Activated T-helper 9 cell treated with anti-CD3 and anti-CD28 coated beads, Interleukin-2, amount 50 U/mL, for 16 hours (primary cell): ENCODE measurements around the gene EPHB2.
"Not testable (repeated sequence)": the region's sequence is repeated elsewhere in the genome, so short reads cannot be mapped to it uniquely, and the experiment has no call there.

ENCODE experiments used
- DNase-seq: peaks from one replicate; pipeline ENCODE4 v3.0.0-alpha.2; 2020; ENCODE audit warnings: low read depth

EPHB2 gene

GRCh38 chr1:22838965-22839364 is 128.3 kb downstream of the EPHB2 start:
- no peak for DNase-seq

DNA sequence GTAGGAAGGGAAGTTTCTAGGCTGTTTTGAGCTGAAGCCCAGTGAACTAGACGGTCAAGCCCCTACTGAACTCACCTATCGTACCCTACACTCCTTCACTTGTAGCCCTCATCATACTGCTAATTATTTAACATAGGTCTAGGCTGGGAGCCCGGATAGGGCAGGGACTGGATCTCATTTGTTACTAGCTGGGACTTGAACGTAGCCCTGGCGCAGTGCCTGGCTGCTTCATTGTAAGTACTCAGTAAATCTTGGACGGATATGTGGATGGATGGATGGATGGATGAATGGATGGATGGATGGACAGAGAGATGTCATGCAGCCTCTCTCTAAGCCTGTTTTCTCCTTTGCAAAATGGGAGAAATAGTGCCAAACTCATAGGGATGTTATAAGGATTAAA is 129.2 kb downstream of the EPHB2 start:
- DNase-seq: no peak

DNA sequence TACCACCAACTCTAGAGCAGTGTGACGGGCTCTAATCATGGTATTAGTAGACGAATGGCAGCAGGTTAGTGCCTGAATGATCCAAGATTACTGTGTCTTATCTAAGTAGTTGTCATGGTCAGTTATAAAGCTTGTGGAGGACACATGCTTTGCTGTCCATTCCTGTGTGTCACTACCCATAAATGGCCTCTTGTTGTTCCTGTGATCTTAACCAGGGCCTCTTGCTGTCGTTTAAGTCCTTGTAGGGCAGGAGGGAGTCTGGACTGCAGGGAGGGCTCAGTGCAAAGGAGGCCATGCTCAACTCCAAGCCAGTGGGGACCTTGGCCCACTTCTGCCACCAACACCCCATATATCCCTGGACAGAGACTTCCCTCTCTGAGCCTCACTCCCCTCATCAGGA is 130.5 kb downstream of the EPHB2 start:
- no peak for DNase-seq

GRCh38 chr1:22841860-22842281 is 131.2 kb downstream of the EPHB2 start:
- DNase-seq: no peak

GRCh38 chr1:22843441-22844183 is 133.0 kb downstream of the EPHB2 start:
- not testable (repeated sequence) for DNase-seq

- no peak for DNase-seq
These were observed 134.0 kb downstream of the EPHB2 start for GRCh38 chr1:22844621-22845020.

DNA sequence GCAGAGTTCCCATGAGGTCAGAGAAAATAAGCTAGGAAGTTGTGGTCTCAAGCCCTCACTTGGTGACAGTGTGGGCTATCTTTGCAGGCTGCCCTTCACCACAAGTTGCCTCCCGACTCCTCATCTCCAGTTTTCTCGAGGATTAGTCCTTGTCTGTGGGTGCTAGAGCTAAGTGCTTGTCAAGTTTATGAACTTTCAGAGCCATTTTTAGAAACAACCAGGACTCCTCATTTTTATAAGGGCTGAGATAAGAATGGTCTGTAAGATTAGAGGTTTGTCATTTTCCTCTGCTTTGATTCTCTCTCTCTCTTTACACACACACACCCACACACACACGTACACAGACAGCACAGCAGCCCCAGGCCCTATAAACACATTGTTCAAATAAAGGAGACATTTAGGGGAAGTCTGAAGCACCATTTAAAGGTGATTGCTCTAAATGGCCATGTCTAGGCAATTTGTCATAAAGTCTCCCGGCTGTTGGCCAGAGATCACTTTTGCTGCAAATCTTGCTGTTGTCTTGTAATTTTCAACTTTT is 134.8 kb downstream of the EPHB2 start:
- no peak for DNase-seq

GRCh38 chr1:22846458-22846857 is 135.8 kb downstream of the EPHB2 start:
- no peak for DNase-seq

GRCh38 chr1:22847249-22847648 is 136.6 kb downstream of the EPHB2 start:
- DNase-seq: no peak

GRCh38 chr1:22847709-22848108 is 137.1 kb downstream of the EPHB2 start:
- DNase-seq: no peak

GRCh38 chr1:22848405-22848804 is 137.8 kb downstream of the EPHB2 start:
- no peak for DNase-seq

DNA sequence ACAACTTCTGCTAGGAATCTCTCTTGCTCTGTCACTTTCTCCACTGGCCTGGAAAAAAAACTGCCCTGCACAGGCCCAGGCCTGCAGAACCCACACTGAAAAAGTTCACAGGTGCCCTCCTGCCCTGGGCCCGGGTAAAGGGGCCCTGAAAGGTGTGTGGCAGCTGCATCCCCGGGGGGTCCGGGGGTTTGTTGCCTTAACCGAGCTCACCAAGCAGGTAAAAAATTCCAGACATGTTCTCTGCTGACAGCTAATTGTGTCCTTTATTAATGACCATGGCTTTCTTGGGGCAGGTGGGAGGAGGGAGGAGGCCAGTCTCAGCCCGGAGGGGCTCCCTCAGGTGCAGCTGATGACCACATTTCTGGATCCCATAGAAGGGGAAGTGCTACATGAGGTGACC is 139.1 kb downstream of the EPHB2 start:
- no peak for DNase-seq

DNA sequence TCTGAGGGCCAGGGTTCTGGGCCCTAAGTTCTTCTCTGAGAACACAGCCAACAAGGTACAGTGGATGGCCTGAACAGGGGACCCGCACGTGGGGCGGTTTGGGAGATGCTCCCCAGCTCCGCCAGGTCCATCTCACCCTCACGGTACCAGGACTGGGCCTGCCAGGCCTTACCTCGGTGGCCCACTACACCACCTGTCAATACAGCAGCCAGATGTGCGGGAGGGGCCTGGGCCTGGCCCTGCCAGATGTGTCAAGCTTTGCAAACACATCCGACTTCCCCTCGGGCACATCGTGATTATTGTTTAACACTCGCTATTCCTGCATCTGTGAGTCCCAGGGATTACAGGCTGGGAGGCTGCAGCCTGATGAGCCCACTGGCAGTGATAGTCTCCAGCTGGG is 139.6 kb downstream of the EPHB2 start:
- no peak for DNase-seq

DNA sequence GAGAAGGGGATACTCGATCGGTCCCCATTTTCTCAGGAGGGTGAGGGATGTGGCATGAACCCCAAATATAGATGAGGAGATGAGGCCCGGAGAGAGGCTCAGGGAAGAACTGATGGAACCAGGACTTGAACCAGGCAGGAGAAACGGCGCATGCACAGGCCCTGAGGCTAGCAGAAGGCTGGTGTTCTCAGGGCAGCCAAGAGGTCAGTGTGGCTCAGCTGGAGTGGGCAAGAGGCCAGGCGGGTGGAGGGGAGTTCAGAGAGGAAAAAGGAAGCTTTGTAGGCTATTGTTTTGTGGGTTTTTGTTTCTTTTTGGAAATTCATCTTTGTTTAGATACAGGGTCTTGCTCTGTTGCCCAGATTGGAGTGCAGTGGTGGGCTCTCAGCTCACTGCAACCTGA is 140.0 kb downstream of the EPHB2 start:
- no peak for DNase-seq

DNA sequence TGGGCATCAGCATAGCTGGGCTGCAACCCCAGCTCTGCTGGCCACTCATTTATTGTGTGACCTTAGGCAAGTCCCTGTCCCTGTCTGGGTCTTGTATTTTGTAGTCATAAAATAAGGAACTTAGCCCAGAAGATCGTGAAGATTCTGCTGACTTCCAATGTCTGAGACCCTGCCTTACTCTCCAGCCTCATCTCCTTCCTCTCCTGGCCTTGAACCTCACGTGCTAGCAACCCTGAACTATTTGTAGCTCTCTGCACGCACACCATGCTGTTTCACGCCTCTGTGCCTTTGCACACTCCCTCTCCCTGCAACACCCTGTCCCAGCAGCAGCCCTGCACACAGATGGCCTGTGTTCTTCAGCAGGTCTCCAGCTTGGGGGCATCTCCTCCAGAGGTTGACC is 140.9 kb downstream of the EPHB2 start:
- no peak for DNase-seq

GRCh38 chr1:22852144-22852655 is 141.6 kb downstream of the EPHB2 start:
- DNase-seq: no peak

DNA sequence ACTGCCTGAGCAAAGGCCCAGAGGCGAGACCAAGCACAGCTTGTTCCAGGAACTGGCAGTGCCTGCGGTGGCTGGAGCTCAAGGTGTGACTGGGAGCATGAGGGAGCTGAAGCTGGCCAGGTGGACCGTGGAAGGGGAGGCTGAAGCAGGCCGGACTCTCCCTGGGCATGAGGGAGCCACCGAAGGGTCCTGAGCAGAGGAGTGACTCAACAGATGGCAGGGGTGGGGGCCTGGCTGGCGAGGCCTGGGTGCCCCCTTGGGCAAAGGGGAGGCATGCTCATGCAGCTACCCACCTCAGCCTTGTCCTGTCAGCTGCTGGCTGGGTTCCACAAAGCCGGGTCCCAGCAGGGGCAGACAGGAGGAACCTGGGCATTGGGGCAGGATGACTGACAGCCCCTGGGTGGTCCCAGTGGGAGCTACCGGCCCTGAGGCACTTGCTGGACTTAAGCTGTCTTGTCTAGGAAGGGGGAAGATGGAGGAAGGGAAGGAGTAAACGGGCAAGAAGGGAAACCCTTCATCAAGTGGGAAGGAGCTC is 143.1 kb downstream of the EPHB2 start:
- DNase-seq: no peak

GRCh38 chr1:22854688-22855565 is 144.3 kb downstream of the EPHB2 start:
- DNase-seq: no peak

DNA sequence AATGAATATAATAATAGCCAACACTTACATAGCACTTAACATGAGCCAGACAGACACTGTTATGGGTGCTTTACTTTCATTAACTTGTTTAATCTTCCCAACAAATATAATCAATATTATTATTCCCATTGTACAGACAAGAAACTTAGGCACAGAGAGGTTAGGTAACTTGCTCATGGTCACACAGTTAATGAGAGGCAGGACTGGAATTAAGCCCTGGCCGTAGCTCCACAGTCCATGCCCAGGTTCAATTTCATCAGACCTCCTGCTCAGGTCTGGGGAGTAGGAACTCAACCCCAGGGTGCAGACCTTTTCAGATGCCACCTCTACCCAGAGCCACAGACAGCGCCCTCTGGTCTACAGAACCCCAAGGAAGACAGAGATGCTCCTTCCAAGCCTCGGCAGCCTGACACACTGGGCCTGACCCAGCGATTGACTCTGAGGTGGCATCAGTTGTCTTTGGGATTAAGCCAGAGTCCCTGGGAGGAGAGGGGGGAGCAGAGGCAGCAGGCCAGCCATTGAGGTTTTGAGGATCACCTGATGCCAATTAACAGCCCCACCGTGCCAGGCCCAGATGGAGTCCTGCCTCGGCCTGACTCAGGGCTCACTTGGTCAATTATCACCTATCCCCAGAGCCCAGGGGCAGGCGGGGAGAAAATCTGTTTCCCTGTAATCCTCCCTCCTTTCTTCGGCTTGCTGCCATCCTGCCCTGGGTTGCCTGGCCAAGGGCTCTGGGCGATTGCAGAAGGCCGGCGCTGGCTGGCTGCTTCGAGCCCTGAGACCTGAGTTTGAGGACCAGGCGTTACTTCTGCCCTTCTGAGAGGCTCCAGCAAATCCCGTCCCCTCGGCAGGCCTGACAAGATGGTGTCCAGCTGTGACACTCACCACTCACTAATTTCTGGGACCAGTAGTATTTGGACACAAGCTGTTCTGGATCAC is 145.3 kb downstream of the EPHB2 start:
- no peak for DNase-seq

DNA sequence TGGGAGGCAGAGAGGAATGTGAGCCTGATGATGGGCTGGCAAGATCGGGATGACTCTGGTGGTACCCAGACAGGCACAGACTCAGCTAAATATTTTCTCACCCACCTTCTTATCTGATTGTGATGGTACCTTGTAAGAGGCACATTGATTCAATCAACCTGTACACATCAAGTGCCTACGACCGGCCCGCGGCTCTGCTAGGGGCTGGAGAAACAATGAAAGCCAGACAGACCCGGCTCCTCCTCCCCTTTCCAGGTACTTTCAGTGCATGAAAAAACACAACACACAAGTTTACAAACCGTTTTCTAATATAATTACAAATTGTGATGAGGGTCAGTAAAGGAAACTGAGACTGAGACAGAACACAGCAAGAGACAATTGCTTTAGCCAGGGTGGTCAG is 147.0 kb downstream of the EPHB2 start:
- DNase-seq: no peak

DNA sequence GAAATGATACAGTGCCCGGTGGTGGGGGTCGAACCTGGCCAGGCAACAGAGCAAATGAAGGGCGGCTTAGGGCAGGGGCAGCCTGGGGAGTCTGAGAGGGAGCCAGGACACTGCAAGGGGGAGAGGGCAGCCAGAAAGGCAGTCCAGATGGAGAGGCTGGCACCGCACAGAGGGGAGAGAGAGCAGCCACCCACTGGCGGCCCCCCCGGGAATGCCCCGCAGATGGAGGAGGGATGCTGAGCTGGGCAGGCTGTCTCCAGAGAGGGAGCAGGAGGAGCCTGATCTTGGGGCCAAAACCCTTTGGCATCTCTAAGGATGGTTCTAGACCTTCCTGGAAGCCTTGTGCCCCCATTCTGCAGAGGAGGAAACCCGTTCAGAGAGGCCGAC is 149.8 kb downstream of the EPHB2 start:
- no peak for DNase-seq
